Measurements from ENCODE around the gene RGS19. TPM values are rescaled to one million over a fixed set of nuclear protein-coding genes. Genes with fewer than 3 reads are reported as not detected.

The RGS19 gene
- total RNA-seq, 2 donors from 2014 or later, result 7.8 to 14.1 TPM

- Histone ChIP-seq H3K4me3 (no peak overlapping the region), H3K4me1 (peaks cover 0 to 8% of the 10 kb centered on the region in 2 donors), H3K27me3 (no peaks in the 10 kb centered on the region), H3K9me3 (no peaks in the 10 kb centered on the region), H3K36me3 (no peaks in the 10 kb centered on the region), H3K27ac (no peak overlapping the region)
- DNase-seq (ENCODE audit: low spot score), result no peak
- TF ChIP-seq CTCF (IDR thresholded peaks at IDR 0.05), result no peak
These were observed 37.5 kb upstream of the RGS19 start for GRCh38 chr20:64116541-64117431.

GRCh38 chr20:64116016-64116415 is 36.7 kb upstream of the RGS19 start:
- DNase-seq (ENCODE audit: low spot score), result no peak

GRCh38 chr20:64115171-64115911 is 36.0 kb upstream of the RGS19 start:
- DNase-seq (ENCODE audit: low spot score), result peak; percentile 44
- H3K9me3 ChIP-seq, result no peaks in the 10 kb centered on the region
- no peak overlapping the region for H3K4me3 ChIP-seq
- no peak overlapping the region for H3K27ac ChIP-seq
- H3K4me1 ChIP-seq, result peaks cover 0 to 4% of the 10 kb centered on the region in 2 donors
- H3K27me3 ChIP-seq, result no peaks in the 10 kb centered on the region
- no peak for TF ChIP-seq CTCF (IDR thresholded peaks at IDR 0.05)
- H3K36me3 ChIP-seq, result no peaks in the 10 kb centered on the region

More at GRCh38 chr20:64116016-64116415, 36.7 kb upstream of the RGS19 start:
- no peaks in the 10 kb centered on the region for H3K27me3 ChIP-seq
- H3K4me1 ChIP-seq, result peaks cover 0 to 8% of the 10 kb centered on the region in 2 donors
- no peak for TF ChIP-seq CTCF (IDR thresholded peaks at IDR 0.05)
- H3K9me3 ChIP-seq, result no peaks in the 10 kb centered on the region
- no peak overlapping the region for H3K4me3 ChIP-seq
- no peak overlapping the region for H3K27ac ChIP-seq
- H3K36me3 ChIP-seq, result no peaks in the 10 kb centered on the region

- peak; percentile 52 for DNase-seq (ENCODE audit: low spot score)
- TF ChIP-seq CTCF (IDR thresholded peaks at IDR 0.05), result no peak
These were observed 35.1 kb upstream of the RGS19 start for GRCh38 chr20:64114356-64114971.

GRCh38 chr20:64113796-64114355 is 34.6 kb upstream of the RGS19 start:
- H3K27ac ChIP-seq, result no peak overlapping the region
- H3K4me1 ChIP-seq, result no peaks in the 10 kb centered on the region

More at GRCh38 chr20:64114356-64114971, 35.1 kb upstream of the RGS19 start:
- no peak overlapping the region for H3K4me3 ChIP-seq
- H3K9me3 ChIP-seq, result no peaks in the 10 kb centered on the region
- H3K27me3 ChIP-seq, result no peaks in the 10 kb centered on the region
- H3K36me3 ChIP-seq, result no peaks in the 10 kb centered on the region
- no peaks in the 10 kb centered on the region for H3K4me1 ChIP-seq
- no peak overlapping the region for H3K27ac ChIP-seq

More at GRCh38 chr20:64113796-64114355, 34.6 kb upstream of the RGS19 start:
- H3K27me3 ChIP-seq, result no peaks in the 10 kb centered on the region
- TF ChIP-seq CTCF (IDR thresholded peaks at IDR 0.05), result no peak
- no peak overlapping the region for H3K4me3 ChIP-seq
- no peak for DNase-seq (ENCODE audit: low spot score)
- H3K9me3 ChIP-seq, result no peaks in the 10 kb centered on the region
- no peaks in the 10 kb centered on the region for H3K36me3 ChIP-seq

Measured in right atrium auricular region (tissue), 2 donors.